Left renal cortex interstitium (tissue), 4 donors: ENCODE results near the gene SLC52A1. TPM values are rescaled to one million over a fixed set of nuclear protein-coding genes. Genes with fewer than 3 reads are reported as not detected.

Source experiments
- DNase-seq, 4 donors: peaks; one replicate each; pipeline ENCODE4 v3.0.0-alpha.2; 2013; ENCODE audit warnings: low read depth in 4 of 4, low spot score in 2 of 4, missing footprints in 1 of 4
- polyA plus RNA-seq, 4 donors: library from polyadenylated mRNA; unstranded; fragments of 120-200 nt; gene quantifications; one replicate each; pipeline ENCODE4 v1.2.1, GENCODE V29; 2013; ENCODE audit not compliant: insufficient read length in 4 of 4

The SLC52A1 gene
- polyA plus RNA-seq, 4 donors, result 0.21 to 0.51 (median 0.36) TPM

- peak; percentile 78 to 87 (median 84) for DNase-seq
Observed at GRCh38 chr17:4997302-4998026, 37.8 kb downstream of the SLC52A1 start, which contains the start of the genes INCA1 and KIF1C. INCA1 (minus strand) TSS chr17:4997522; CDS start chr17:4994437, 3,085 bp downstream. KIF1C (plus strand) TSS chr17:4997950; CDS start chr17:5000247, 2,297 bp downstream.

- no peak for DNase-seq
Observed at GRCh38 chr17:4994081-4994595, 41.1 kb downstream of the SLC52A1 start.

- DNase-seq, result no peak
Observed at GRCh38 chr17:4987767-4988567, 47.3 kb downstream of the SLC52A1 start.

- DNase-seq, result no peak
Observed at GRCh38 chr17:4986951-4987766, 48.1 kb downstream of the SLC52A1 start, which contains the start of gene CAMTA2. CAMTA2 (minus strand) TSS chr17:4987675; CDS start chr17:4986222, 1,453 bp downstream.

GRCh38 chr17:4986403-4986802 lies 48.8 kb downstream of the SLC52A1 start:
- no peak for DNase-seq

Other genes with a start within 250 kb of the SLC52A1 start
- under 1 TPM; 0.42 to 0.74 (median 0.65) TPM for gene VMO1, start 249.1 kb downstream of the SLC52A1 start, polyA plus RNA-seq
- 10 to 100 TPM in 1 of 4 donors, 1 to 10 TPM in 3; 5.7 to 11.5 (median 8.4) TPM for gene GLTPD2, start 246.5 kb downstream of the SLC52A1 start, polyA plus RNA-seq
- gene PSMB6, start 239.3 kb downstream of the SLC52A1 start, polyA plus RNA-seq, result 100 to 1,000 TPM; 112 to 159 (median 133) TPM
- 10 to 100 TPM; 30.5 to 52.9 (median 43.5) TPM for gene PLD2, start 228.3 kb downstream of the SLC52A1 start, polyA plus RNA-seq
- 10 to 100 TPM; 43.0 to 71.4 (median 57.4) TPM for gene MINK1, start 202.1 kb downstream of the SLC52A1 start, polyA plus RNA-seq
- gene C17orf107, start 135.9 kb downstream of the SLC52A1 start, polyA plus RNA-seq, result 1 to 10 TPM; 1.2 to 2.4 (median 1.7) TPM
- gene CHRNE, start 132.3 kb downstream of the SLC52A1 start, polyA plus RNA-seq, result 1 to 10 TPM; 1.3 to 2.4 (median 1.7) TPM
- 1 to 10 TPM; 1.4 to 3.1 (median 2.4) TPM for gene GP1BA, start 103.1 kb downstream of the SLC52A1 start, polyA plus RNA-seq
- 10 to 100 TPM; 71.0 to 94.7 (median 83.0) TPM for gene SLC25A11, start 95.4 kb downstream of the SLC52A1 start, polyA plus RNA-seq
- gene RNF167, start 95.2 kb downstream of the SLC52A1 start, polyA plus RNA-seq, result 100 to 1,000 TPM; 129 to 142 (median 134) TPM
- 100 to 1,000 TPM; 336 to 541 (median 424) TPM for gene PFN1, start 86.9 kb downstream of the SLC52A1 start, polyA plus RNA-seq
- gene ENO3, start 84.3 kb downstream of the SLC52A1 start, polyA plus RNA-seq, result 10 to 100 TPM; 17.7 to 35.0 (median 26.8) TPM
- 100 to 1,000 TPM in 3 of 4 donors, 10 to 100 TPM in 1; 97.2 to 111 (median 106) TPM for gene SPAG7, start 67.6 kb downstream of the SLC52A1 start, polyA plus RNA-seq
- 10 to 100 TPM; 22.7 to 38.4 (median 27.9) TPM for gene CAMTA2, start 47.8 kb downstream of the SLC52A1 start, polyA plus RNA-seq
- gene INCA1, start 37.9 kb downstream of the SLC52A1 start, polyA plus RNA-seq, result 1 to 10 TPM; 6.4 to 9.9 (median 8.5) TPM
- gene KIF1C, start 37.5 kb downstream of the SLC52A1 start, polyA plus RNA-seq, result 10 to 100 TPM; 77.1 to 93.7 (median 87.7) TPM
- gene ZFP3, start 43.0 kb upstream of the SLC52A1 start, polyA plus RNA-seq, result 10 to 100 TPM; 11.9 to 15.7 (median 14.4) TPM
- 10 to 100 TPM; 19.1 to 53.1 (median 21.7) TPM for gene ZNF232, start 76.5 kb upstream of the SLC52A1 start, polyA plus RNA-seq
- 10 to 100 TPM in 1 of 4 donors, 1 to 10 TPM in 3; 2.2 to 20.1 (median 3.6) TPM for gene USP6, start 80.6 kb upstream of the SLC52A1 start, polyA plus RNA-seq
- gene ZNF594, start 156.4 kb upstream of the SLC52A1 start, polyA plus RNA-seq, result 10 to 100 TPM; 16.6 to 28.9 (median 22.7) TPM
- gene SCIMP, start 199.4 kb upstream of the SLC52A1 start, polyA plus RNA-seq, result 1 to 10 TPM; 1.2 to 2.4 (median 1.7) TPM
- 10 to 100 TPM; 51.8 to 70.8 (median 61.8) TPM for gene RABEP1, start 246.9 kb upstream of the SLC52A1 start, polyA plus RNA-seq